Measurements from ENCODE around the gene SOX6.
A peak's percentile ranks its signal among the peaks of the same experiment; 100 is the strongest.

The SOX6 gene

DNA sequence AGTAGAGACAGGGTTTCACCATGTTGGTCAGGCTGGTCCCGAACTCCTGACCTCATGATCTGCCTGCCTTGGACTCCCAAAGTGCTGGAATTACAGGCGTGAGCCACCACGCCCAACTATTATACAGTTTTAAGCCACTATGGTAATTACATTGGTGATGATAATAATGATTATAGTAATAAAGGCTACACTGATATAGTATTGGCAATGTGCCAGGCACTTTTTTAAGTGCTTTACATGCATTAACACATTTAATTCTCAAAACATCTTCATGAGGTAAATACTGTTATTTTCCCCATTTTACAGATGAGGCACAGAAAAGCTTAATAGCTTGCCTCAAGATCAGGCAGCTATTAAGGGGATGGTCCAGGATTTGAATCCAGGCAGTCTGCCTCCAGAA lies 222.5 kb downstream of the SOX6 start:
- no peak for DNase-seq

DNA sequence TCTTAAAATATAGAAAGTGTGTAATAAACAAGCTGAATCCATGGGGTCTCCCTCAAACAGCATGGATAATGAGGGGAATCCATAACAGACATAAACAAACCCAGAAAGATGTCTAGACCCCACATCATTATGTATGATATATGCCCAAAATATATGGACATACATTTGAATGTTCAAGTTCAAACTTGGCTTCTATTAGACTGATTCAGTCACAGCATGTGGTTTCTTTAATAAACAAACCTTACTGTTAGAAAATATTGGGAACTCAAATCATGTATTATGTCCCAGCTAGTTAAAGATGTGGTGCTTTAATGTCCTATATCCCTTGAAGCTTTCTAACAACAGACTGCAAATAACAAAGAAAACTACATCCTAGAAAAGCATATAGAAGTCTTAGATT lies 228.6 kb downstream of the SOX6 start:
- no peak for DNase-seq

- no peak for DNase-seq
These were observed 230.0 kb downstream of the SOX6 start for GRCh38 chr11:16126362-16126761.

- no peak for DNase-seq
These were observed 230.6 kb downstream of the SOX6 start for GRCh38 chr11:16125796-16126195.

GRCh38 chr11:16124390-16124789 lies 232.0 kb downstream of the SOX6 start:
- no peak for DNase-seq

- DNase-seq = no peak
These were observed 234.5 kb downstream of the SOX6 start for GRCh38 chr11:16121853-16122252.

DNA sequence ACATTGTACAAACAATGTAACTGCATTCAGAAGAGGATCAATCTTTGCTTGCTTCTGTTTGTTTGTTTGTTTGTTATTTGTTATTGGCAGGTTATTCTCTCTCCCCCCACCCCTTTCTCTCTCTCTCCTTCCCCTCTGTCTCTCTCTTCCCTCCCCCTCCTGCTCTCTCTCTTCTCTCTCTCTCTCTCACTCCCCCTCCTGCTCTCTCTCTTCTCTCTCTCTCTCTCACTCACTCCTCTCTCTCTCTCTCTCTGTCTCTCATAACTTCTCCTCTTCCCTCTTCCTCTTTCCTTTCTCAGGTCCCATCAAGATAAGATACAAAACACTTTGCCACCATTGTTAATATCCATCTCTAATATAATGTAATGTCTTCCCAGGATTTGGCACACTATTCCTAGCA lies 236.3 kb downstream of the SOX6 start:
- no peak for DNase-seq

DNA sequence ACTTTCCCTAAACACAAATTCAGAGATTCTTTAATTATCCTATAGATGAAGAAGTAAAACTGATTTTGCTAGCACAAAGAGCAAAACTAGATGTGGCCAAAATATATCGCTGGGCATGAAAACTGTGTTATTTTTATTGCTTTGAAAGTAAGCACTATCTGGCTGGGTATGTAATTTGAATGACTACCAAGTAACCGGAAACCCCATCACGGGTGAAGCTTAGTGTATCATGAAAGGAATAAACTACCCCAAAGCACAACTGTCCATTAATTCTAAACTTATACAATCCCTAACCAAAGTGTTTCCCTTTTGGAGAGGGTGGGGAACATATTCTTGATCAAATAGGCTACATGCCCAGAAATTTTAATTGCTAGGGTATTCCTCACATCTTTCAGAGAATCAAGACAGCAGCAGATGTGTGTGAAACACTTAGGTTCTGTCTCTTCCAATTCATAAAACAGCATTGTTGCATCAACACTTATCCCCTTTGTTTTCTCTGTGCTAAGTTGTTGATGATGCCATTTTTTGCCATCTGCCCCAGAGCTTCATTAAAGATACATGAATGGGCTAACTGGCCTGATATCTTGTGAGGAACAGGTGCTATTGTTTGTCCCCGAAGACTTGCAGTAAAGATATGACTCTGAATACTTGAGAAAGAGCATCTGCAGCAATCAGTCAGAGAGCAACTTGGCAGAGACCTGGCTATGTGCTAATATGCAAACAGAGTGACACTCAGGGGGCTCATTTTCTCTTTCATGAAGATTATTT lies 238.2 kb downstream of the SOX6 start:
- no peak for DNase-seq

DNA sequence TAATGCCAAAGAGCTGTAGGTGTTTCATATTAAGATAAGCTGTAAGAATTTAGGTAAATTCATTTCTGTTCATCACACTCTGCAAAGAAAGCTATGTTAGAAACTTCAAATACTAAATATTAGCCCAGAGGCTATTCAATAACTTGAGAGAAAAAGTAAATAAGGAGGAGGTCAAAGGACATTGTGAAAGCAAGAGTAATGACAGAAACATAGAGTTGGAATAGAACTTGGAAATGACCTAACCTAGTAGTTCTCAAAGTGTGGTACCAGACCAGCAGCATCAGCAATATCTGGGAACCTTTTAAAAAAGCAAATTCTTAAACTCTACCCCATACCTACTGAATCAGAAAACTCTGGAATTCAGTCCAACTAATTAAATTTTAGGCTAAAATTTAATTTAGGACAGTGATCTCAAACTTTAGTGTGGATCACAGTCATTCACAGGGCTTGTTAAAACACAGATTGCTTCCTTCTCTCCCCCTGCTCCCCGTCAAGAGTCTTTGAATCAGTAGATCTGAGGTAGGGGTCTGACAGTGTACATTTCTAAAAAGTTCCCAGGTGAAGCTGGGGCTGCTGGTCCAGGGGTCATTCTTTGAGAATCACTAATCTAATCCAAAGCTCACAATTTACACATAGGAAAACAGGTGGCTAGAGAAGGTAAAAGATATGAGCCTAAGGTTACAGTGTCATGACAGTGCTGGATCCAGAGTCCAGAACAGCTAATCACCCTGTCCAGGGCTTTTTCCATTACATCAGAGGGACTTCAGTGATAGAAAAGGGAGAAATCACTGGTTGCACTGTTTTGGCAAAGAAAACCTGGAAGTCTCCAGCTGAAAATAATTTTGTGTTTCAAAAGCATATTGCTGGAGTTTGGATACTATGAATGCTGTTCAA lies 241.1 kb downstream of the SOX6 start:
- no peak for DNase-seq

GRCh38 chr11:16114431-16114830 lies 241.9 kb downstream of the SOX6 start:
- no peak for DNase-seq

- DNase-seq = no peak
These were observed 244.7 kb downstream of the SOX6 start for GRCh38 chr11:16111690-16112089.

GRCh38 chr11:16110886-16111285 lies 245.5 kb downstream of the SOX6 start:
- DNase-seq = no peak

GRCh38 chr11:16099343-16099900 lies 256.9 kb downstream of the SOX6 start:
- DNase-seq = no peak

GRCh38 chr11:16098526-16099205 lies 257.7 kb downstream of the SOX6 start:
- no peak for DNase-seq

GRCh38 chr11:16097543-16097942 lies 258.8 kb downstream of the SOX6 start:
- DNase-seq = peak; percentile 60

- DNase-seq = no peak
These were observed 260.0 kb downstream of the SOX6 start for GRCh38 chr11:16096336-16096735.

GRCh38 chr11:16095756-16096155 lies 260.6 kb downstream of the SOX6 start:
- DNase-seq = no peak

DNA sequence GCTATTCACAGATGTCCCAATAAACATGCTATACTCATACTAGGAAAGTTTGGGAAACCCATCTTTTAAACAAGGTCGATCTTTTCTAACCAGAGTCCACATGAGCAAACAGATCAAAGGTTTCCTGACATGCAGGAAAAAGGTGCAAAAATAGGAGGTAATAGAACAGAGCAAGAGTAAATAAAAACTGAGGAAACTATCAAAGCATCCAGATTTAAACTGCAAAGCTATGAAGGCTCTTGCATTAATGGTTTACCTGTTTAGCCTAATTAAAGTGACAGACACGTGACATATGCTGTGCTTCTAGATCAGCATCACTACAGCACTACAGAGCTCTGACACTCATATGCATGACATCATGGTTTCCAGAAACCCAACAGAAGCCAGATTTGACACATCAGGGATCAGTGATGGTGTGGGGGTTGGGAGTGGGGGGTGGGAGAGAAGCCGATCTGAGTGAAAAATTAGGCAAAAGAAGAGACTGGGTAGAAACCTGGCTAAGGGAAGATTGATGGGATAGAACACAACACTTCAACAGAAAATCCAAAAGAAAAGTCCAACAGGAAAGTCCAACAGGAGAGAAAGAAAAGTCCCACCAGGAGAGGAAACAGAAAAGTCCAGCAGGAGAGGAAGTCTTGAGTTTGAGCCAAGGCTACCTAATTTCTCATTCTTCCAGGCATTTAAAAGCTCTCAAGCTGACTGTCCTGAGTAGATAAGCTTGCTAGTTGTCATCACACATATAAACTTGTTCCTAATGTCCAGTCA lies 262.3 kb downstream of the SOX6 start:
- no peak for DNase-seq

DNA sequence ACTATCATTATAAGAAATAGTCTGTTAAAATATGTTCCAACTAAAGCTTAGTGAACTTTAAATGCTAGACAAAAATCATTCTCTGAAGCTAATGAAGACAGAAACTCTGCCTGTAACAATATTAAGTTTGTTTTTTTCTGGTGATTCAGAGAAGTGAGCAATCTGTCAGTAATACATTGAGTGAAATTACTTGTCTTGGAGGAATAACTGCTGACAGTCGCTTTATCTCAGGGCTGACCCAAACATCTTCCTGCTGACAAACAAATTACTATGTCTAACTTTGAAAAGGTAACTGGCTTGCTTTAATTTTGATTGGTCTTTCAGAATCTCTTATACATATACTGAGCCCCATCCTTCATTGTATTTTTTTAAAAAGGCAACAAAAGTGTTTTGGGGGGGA lies 264.5 kb downstream of the SOX6 start:
- DNase-seq = no peak

DNA sequence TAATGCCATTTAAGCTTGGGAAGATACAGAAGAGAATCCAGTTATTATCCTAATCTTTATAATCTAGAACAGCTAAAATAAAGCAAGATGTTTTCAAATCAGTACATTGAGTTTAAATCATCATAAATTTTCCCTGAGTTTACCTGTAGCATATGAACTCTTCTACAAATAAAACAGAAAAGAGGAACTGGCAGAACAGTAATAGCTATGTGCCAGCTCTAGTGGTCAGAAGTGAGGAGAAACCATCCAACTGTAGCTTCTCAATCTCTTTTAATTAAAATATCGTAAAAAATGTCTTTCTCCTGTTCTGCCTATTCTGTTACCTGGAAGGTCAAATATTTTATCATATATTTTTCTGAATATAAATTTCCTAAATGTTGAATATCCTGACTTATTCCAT lies 266.9 kb downstream of the SOX6 start:
- DNase-seq = no peak

DNA sequence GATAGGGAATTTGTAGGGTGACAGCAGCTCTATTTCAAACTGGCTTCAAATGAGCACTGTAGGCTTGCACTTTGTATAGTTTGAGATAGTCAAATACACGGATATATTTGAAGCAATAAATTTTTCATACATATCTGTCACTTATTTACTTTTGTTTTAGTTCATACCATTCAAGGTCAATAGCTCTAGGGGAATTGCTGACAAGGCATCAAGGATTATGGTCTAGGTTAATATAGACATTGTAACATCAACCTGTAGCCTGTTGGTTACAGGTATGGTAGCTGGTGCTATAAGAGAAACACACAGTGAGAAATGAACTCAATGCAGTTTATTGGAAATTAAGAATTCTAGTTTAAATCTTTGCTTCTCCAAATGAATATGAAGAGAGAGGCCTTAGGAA lies 267.6 kb downstream of the SOX6 start:
- DNase-seq = no peak

- no peak for DNase-seq
These were observed 268.5 kb downstream of the SOX6 start for GRCh38 chr11:16087886-16088285.
